H9 (cell line): Measurements from ENCODE around the gene F5. TPM values are rescaled to one million over a fixed set of nuclear protein-coding genes. Genes with fewer than 3 reads are reported as not detected.

Source experiments
- DNase-seq: peaks from one replicate; pipeline ENCODE4 v3.0.0-alpha.2; 2017
- H2AFZ ChIP-seq: one replicate; pipeline ENCODE4 v1.6.1; 2013; ENCODE audit warnings: mild to moderate bottlenecking, low read length, control low read depth, moderate library complexity
- H2AK5ac ChIP-seq: 2 replicates; pipeline ENCODE4 v1.6.1; 2013; ENCODE audit warnings: low read length, control low read depth, mixed read lengths; ENCODE audit not compliant: insufficient read length
- H2BK120ac ChIP-seq: one replicate; pipeline ENCODE4 v1.6.1; 2013; ENCODE audit warnings: low read depth, mild to moderate bottlenecking, low read length, control low read depth, inconsistent platforms; ENCODE audit not compliant: poor library complexity, severe bottlenecking
- H2BK12ac ChIP-seq: 2 replicates; pipeline ENCODE4 v1.6.1; 2013; ENCODE audit warnings: low read length, control low read depth, mixed read lengths, low read depth; ENCODE audit not compliant: insufficient read length
- H2BK15ac ChIP-seq: 2 replicates; pipeline ENCODE4 v1.6.1; 2013; ENCODE audit warnings: low read depth, low read length, control low read depth
- H2BK20ac ChIP-seq: one replicate; pipeline ENCODE4 v1.6.1; 2013; ENCODE audit warnings: low read depth, mild to moderate bottlenecking, low read length, control low read depth, inconsistent platforms; ENCODE audit not compliant: poor library complexity, severe bottlenecking
- H2BK5ac ChIP-seq: 2 replicates; pipeline ENCODE4 v1.6.1; 2013; ENCODE audit warnings: low read length, control low read depth, mixed read lengths; ENCODE audit not compliant: insufficient read length
- H3K14ac ChIP-seq: 2 replicates; pipeline ENCODE4 v1.6.1; 2013; ENCODE audit warnings: low read length, control low read depth; ENCODE audit not compliant: insufficient read depth
- H3K18ac ChIP-seq: 2 replicates; pipeline ENCODE4 v1.6.1; 2013; ENCODE audit warnings: low read depth, mild to moderate bottlenecking, mixed read lengths, low read length, control low read depth; ENCODE audit not compliant: insufficient read length
- H3K23ac ChIP-seq: 2 replicates; pipeline ENCODE4 v1.6.1; 2013; ENCODE audit warnings: low read length, control low read depth, mixed read lengths, low read depth; ENCODE audit not compliant: insufficient read length
- H3K23me2 ChIP-seq: 2 replicates; pipeline ENCODE4 v1.6.1; 2013; ENCODE audit warnings: low read depth, mild to moderate bottlenecking, mixed read lengths, low read length, control low read depth; ENCODE audit not compliant: insufficient read length, poor library complexity, severe bottlenecking
- H3K27ac ChIP-seq: 2 replicates; pipeline ENCODE4 v1.5.1; 2013; ENCODE audit warnings: low read length, control low read depth, mixed read lengths, low read depth; ENCODE audit not compliant: insufficient read length
- H3K27me3 ChIP-seq: 2 replicates; pipeline ENCODE4 v1.6.1; 2013; ENCODE audit warnings: low read length, control low read depth, inconsistent platforms; ENCODE audit not compliant: insufficient read depth
- H3K4ac ChIP-seq: 2 replicates; pipeline ENCODE4 v1.6.1; 2013; ENCODE audit warnings: low read depth, mild to moderate bottlenecking, control low read depth, inconsistent platforms, low read length, moderate library complexity
- H3K4me1 ChIP-seq: 2 replicates; pipeline ENCODE4 v1.6.1; 2013; ENCODE audit warnings: low read length, control low read depth, inconsistent platforms; ENCODE audit not compliant: insufficient read depth
- H3K4me2 ChIP-seq: 2 replicates; pipeline ENCODE4 v1.6.1; 2013; ENCODE audit warnings: low read length, control low read depth, mixed read lengths; ENCODE audit not compliant: insufficient read length, insufficient read depth
- H3K56ac ChIP-seq: 2 replicates; pipeline ENCODE4 v1.6.1; 2013; ENCODE audit warnings: low read depth, mild to moderate bottlenecking, mixed read lengths, low read length, control low read depth; ENCODE audit not compliant: insufficient read length
- H3K79me1 ChIP-seq: 2 replicates; pipeline ENCODE4 v1.6.1; 2013; ENCODE audit warnings: low read depth, mild to moderate bottlenecking, moderate library complexity, low read length, control low read depth, inconsistent platforms; ENCODE audit not compliant: insufficient read depth, poor library complexity, severe bottlenecking
- H3K79me2 ChIP-seq: 2 replicates; pipeline ENCODE4 v1.6.1; 2013; ENCODE audit warnings: low read length, control low read depth, inconsistent platforms; ENCODE audit not compliant: insufficient read depth
- H3K9ac ChIP-seq: 2 replicates; pipeline ENCODE4 v1.6.1; 2013; ENCODE audit warnings: low read length, control low read depth, mixed read lengths; ENCODE audit not compliant: insufficient read length; ENCODE audit errors: extremely low read depth
- H3K9me3 ChIP-seq: one replicate; pipeline ENCODE4 v1.6.1; 2013; ENCODE audit warnings: low read depth, low read length, inconsistent platforms; ENCODE audit not compliant: control insufficient read depth
- H3T11ph ChIP-seq: one replicate; pipeline ENCODE4 v1.6.1; 2013; ENCODE audit warnings: mild to moderate bottlenecking, low read length, control low read depth, inconsistent platforms
- H4K20me1 ChIP-seq: one replicate; pipeline ENCODE4 v1.6.1; 2013; ENCODE audit not compliant: control insufficient read depth, insufficient read length, insufficient read depth
- H4K5ac ChIP-seq: 2 replicates; pipeline ENCODE4 v1.6.1; 2013; ENCODE audit warnings: low read depth, mild to moderate bottlenecking, mixed read lengths, low read length, control low read depth; ENCODE audit not compliant: insufficient read length
- H4K8ac ChIP-seq: replicated peaks from 2 replicates; pipeline ENCODE4 v1.6.1; 2013; ENCODE audit warnings: low read length, control low read depth, mixed read lengths, low read depth; ENCODE audit not compliant: insufficient read length
- H4K91ac ChIP-seq: 2 replicates; pipeline ENCODE4 v1.6.1; 2013; ENCODE audit warnings: low read depth, mild to moderate bottlenecking, moderate library complexity, mixed read lengths, low read length, control low read depth; ENCODE audit not compliant: insufficient read length
- H3K27ac Mint-ChIP-seq, 3 experiments: 2 replicates in 2 of 3; 3 replicates in 1 of 3; pipeline ENCODE4 v1.8.0; 2020 to 2021; ENCODE audit warnings: mixed read lengths in 3 of 3, mild to moderate bottlenecking in 1 of 3, moderate library complexity in 1 of 3
- H3K27me3 Mint-ChIP-seq: 2 replicates; pipeline ENCODE4 v1.8.0; 2021; ENCODE audit warnings: low read depth, mild to moderate bottlenecking, moderate library complexity, mixed read lengths
- H3K36me3 Mint-ChIP-seq, 3 experiments: 2 replicates in 2 of 3; 3 replicates in 1 of 3; pipeline ENCODE4 v1.8.0; 2020 to 2021; ENCODE audit warnings: low read depth in 3 of 3, mixed read lengths in 3 of 3; ENCODE audit not compliant: insufficient read depth in 1 of 3
- H3K4me1 Mint-ChIP-seq, 2 experiments: 2 replicates each; pipeline ENCODE4 v1.8.0; 2020; ENCODE audit warnings: mixed read lengths in 2 of 2
- H3K4me3 Mint-ChIP-seq, 2 experiments: 2 replicates in 1 of 2; 3 replicates in 1 of 2; pipeline ENCODE4 v1.8.0; 2020 to 2021; ENCODE audit warnings: mild to moderate bottlenecking in 2 of 2, mixed read lengths in 2 of 2, moderate library complexity in 1 of 2
- H3K9me3 Mint-ChIP-seq, 2 experiments: 2 replicates in 1 of 2; 3 replicates in 1 of 2; pipeline ENCODE4 v1.8.0; 2020; ENCODE audit warnings: mild to moderate bottlenecking in 2 of 2, mixed read lengths in 2 of 2, moderate library complexity in 1 of 2
- WGBS: extraction: QIAGEN DNeasy Blood & Tissue Kit; methylation state at CpG from one replicate; pipeline ENCODE4 v1.1.7; 2013; ENCODE audit warnings: missing lambda C conversion rate, low lambda C conversion rate, mixed read lengths; ENCODE audit not compliant: insufficient read length; ENCODE audit errors: extremely low coverage; 5-methylcytosine and 5-hydroxymethylcytosine counted together
- total RNA-seq: library from RNA; stranded (reverse); gene quantifications from 2 replicates; pipeline ENCODE4 v1.2.1, GENCODE V29; 2021
- TF ChIP-seq, protein P1 (sequence below): fragments of 200-600 bp; sonication (generic); conservative IDR thresholded peaks from 3 replicates; pipeline ENCODE4 v1.8.0; 2021; ENCODE audit warnings: antibody characterized with exemption, mild to moderate bottlenecking

The F5 gene
- total RNA-seq, 1 experiment from 2014 or later = 0.04 TPM

DNA sequence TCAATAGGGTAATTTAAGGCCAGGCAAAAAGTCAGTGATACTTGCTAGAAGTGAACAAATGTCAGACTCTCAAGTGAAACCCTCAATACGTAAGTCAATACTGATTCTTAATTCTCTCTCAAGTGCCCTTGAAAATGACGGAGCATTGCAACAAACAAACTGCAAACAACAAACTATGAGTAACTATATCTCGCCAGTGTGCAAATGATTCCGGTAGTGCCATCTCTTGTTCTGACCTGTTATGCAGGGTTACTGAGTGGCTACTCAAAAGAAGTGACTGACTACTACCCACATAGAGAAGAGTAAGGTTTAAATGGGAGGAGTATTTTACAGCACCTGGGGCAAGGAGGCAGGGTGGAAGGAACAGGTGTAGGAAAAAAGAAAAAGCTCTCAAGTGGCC lies 102.2 kb downstream of the F5 start:
- TF ChIP-seq, protein P1, sequence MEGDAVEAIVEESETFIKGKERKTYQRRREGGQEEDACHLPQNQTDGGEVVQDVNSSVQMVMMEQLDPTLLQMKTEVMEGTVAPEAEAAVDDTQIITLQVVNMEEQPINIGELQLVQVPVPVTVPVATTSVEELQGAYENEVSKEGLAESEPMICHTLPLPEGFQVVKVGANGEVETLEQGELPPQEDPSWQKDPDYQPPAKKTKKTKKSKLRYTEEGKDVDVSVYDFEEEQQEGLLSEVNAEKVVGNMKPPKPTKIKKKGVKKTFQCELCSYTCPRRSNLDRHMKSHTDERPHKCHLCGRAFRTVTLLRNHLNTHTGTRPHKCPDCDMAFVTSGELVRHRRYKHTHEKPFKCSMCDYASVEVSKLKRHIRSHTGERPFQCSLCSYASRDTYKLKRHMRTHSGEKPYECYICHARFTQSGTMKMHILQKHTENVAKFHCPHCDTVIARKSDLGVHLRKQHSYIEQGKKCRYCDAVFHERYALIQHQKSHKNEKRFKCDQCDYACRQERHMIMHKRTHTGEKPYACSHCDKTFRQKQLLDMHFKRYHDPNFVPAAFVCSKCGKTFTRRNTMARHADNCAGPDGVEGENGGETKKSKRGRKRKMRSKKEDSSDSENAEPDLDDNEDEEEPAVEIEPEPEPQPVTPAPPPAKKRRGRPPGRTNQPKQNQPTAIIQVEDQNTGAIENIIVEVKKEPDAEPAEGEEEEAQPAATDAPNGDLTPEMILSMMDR = no peak
- Histone ChIP-seq H3K18ac (no peak overlapping the region), H4K20me1 (no peaks in the 10 kb centered on the region), H2BK120ac (no peak overlapping the region), H3T11ph (no peak overlapping the region), H4K5ac (no peak overlapping the region), H3K79me2 (peaks cover 26% of the 10 kb centered on the region; the same call in 1 of the 2 replicates), H2AK5ac (no peak overlapping the region), H3K9me3 (no peaks in the 10 kb centered on the region), H3K9ac (no peak overlapping the region), H3K4ac (no peak overlapping the region), H3K14ac (no peak overlapping the region), H3K4me2 (peak overlapping the region; percentile 95), H3K27ac (no peak overlapping the region), H2BK5ac (no peak overlapping the region), H3K56ac (no peak overlapping the region), H4K8ac (no peak overlapping the region), H3K23ac (no peak overlapping the region), H3K27me3 (no peaks in the 10 kb centered on the region), H3K4me1 (peaks cover 14% of the 10 kb centered on the region), H3K23me2 (peaks cover 15% of the 10 kb centered on the region), H2BK12ac (no peak overlapping the region), H4K91ac (no peak overlapping the region), H2AFZ (no peak overlapping the region), H3K79me1 (peaks cover 4% of the 10 kb centered on the region), H2BK15ac (no peak overlapping the region), H2BK20ac (no peak overlapping the region)
- Mint-ChIP-seq H3K4me3 (peak overlapping the region; percentile 85 to 97), H3K27me3 (no peaks in the 10 kb centered on the region), H3K36me3 (no peaks in the 10 kb centered on the region; a peak in 1 of 7 replicates), H3K27ac (no peak overlapping the region), H3K4me1 (peaks cover 75 to 77% of the 10 kb centered on the region in 2 experiments), H3K9me3 (no peaks in the 10 kb centered on the region; a peak in 1 of 5 replicates)
- no CpG with 5 or more reads among the region's 4 CpGs for WGBS
- DNase-seq = no peak
